Measurements from ENCODE around the gene IGFBP6. TPM values are rescaled to one million over a fixed set of nuclear protein-coding genes. Genes with fewer than 3 reads are reported as not detected.

The IGFBP6 gene
- 75.5 and 81.6 TPM in 2 replicates for total RNA-seq

GRCh38 chr12:53097564-53098353, at the start of gene IGFBP6:
Gene IGFBP6 (plus strand): TSS chr12:53097667. CDS start chr12:53097718, 51 bp downstream.
- FAIRE-seq = no peak
- H3K4me3 ChIP-seq (ENCODE audit: low read depth, low read length) = peak within 1 kb of the TSS; percentile 41
- DNase-seq (ENCODE audit: low read depth) = peak; percentile 29
- no peaks in the 10 kb centered on the region for H3K27me3 ChIP-seq (ENCODE audit: control insufficient read depth, insufficient read depth, low read length)
- H3K36me3 ChIP-seq (ENCODE audit: control insufficient read depth, insufficient read depth, low read length) = no peaks in the 10 kb centered on the region
- no peak for TF ChIP-seq CTCF (IDR thresholded peaks at IDR 0.05; ENCODE audit: insufficient read depth, low read length, severe bottlenecking)

- Histone ChIP-seq H3K36me3 (ENCODE audit: control insufficient read depth, insufficient read depth, low read length) (peaks cover 5% of the 10 kb centered on the region), H3K4me3 (ENCODE audit: low read depth, low read length) (no peak overlapping the region), H3K27me3 (ENCODE audit: control insufficient read depth, insufficient read depth, low read length) (no peaks in the 10 kb centered on the region)
- DNase-seq (ENCODE audit: low read depth) = no peak
- TF ChIP-seq CTCF (IDR thresholded peaks at IDR 0.05; ENCODE audit: insufficient read depth, low read length, severe bottlenecking) = peak; percentile 15
- no peak for FAIRE-seq
Observed at GRCh38 chr12:53048033-53048779, 49.3 kb upstream of the IGFBP6 start.

GRCh38 chr12:53048780-53049401, 48.6 kb upstream of the IGFBP6 start:
- Histone ChIP-seq H3K4me3 (ENCODE audit: low read depth, low read length) (no peak overlapping the region), H3K36me3 (ENCODE audit: control insufficient read depth, insufficient read depth, low read length) (peaks cover 5% of the 10 kb centered on the region), H3K27me3 (ENCODE audit: control insufficient read depth, insufficient read depth, low read length) (no peaks in the 10 kb centered on the region)
- FAIRE-seq = no peak
- no peak for DNase-seq (ENCODE audit: low read depth)
- no peak for TF ChIP-seq CTCF (IDR thresholded peaks at IDR 0.05; ENCODE audit: insufficient read depth, low read length, severe bottlenecking)

GRCh38 chr12:53049571-53050318, 47.7 kb upstream of the IGFBP6 start, which contains the start of gene TNS2:
Gene TNS2 (plus strand): TSS chr12:53050065. CDS start chr12:53050186, 121 bp downstream.
- Histone ChIP-seq H3K4me3 (ENCODE audit: low read depth, low read length) (peak within 1 kb of the TSS; percentile 24), H3K36me3 (ENCODE audit: control insufficient read depth, insufficient read depth, low read length) (peaks cover 5% of the 10 kb centered on the region), H3K27me3 (ENCODE audit: control insufficient read depth, insufficient read depth, low read length) (no peaks in the 10 kb centered on the region)
- FAIRE-seq (no peak), DNase-seq (ENCODE audit: low read depth) (peak; percentile 43)
- TF ChIP-seq CTCF (IDR thresholded peaks at IDR 0.05; ENCODE audit: insufficient read depth, low read length, severe bottlenecking) = no peak

- no peak for FAIRE-seq
- peak overlapping the region; percentile 24 for H3K4me3 ChIP-seq (ENCODE audit: low read depth, low read length)
- H3K36me3 ChIP-seq (ENCODE audit: control insufficient read depth, insufficient read depth, low read length) = peaks cover 7% of the 10 kb centered on the region
Observed at GRCh38 chr12:53050426-53051057, 46.9 kb upstream of the IGFBP6 start.

More at GRCh38 chr12:53050426-53051057, 46.9 kb upstream of the IGFBP6 start:
- no peak for TF ChIP-seq CTCF (IDR thresholded peaks at IDR 0.05; ENCODE audit: insufficient read depth, low read length, severe bottlenecking)
- no peak for DNase-seq (ENCODE audit: low read depth)
- H3K27me3 ChIP-seq (ENCODE audit: control insufficient read depth, insufficient read depth, low read length) = no peaks in the 10 kb centered on the region

Data from bronchial epithelial cell (primary cell).